Heart left ventricle (tissue), 13 donors: ENCODE measurements around the gene MRPS15.

Source experiments
- POLR2A ChIP-seq, 2 donors: fragments of 450-650 bp; IDR thresholded peaks; one replicate each; pipeline ENCODE4 v1.6.1; 2017; ENCODE audit warnings: antibody characterized with exemption in 2 of 2, mild to moderate bottlenecking in 2 of 2, moderate library complexity in 2 of 2
- TF ChIP-seq, protein P1 (sequence below), 12 donors: fragments of 200-600 bp; sonication (generic) in 4 of 12; IDR thresholded peaks; one replicate each; pipeline versions ENCODE4 v1.5.0 to v1.8.0; 2018 to 2022; ENCODE audit warnings: antibody characterized with exemption in 12 of 12, mild to moderate bottlenecking in 5 of 12
- donor health status: ischemic (EF 13 %, LVEDD 7.1; RV severe dilation, severe dysfunction).
- donor health status: DM: no; HTN: yes; CAD: no.
- donor health status: DM: no; HTN: no; CAD: no.
- donor health status: ischemic (EF 25% LVEDD 6.9; RV normal size, moderate dysfunction).
- donor health status: ischemic (EF 25% LVEDD 5.7; RV mildly dilated, moderate dysfunction).
- donor health status: ischemic (EF 35%, LVEDD 5.7; RV mildly dilated, moderate dysfunction).
- donor health status: nonischemic (EF 11% LVEDD 7.7; RV severe dilation, severe dysfunction).
- donor health status: DM: yes; HTN: yes; CAD: no.
- donor health status: PGD.
- donor health status: ischemic (EF 29% LVEDD 5.4; RV normal size, mild dysfunction).
- donor health status: nonischemic (EF 23%, LVEDD 6.1; RV moderate dilation, normal function).

DNA sequence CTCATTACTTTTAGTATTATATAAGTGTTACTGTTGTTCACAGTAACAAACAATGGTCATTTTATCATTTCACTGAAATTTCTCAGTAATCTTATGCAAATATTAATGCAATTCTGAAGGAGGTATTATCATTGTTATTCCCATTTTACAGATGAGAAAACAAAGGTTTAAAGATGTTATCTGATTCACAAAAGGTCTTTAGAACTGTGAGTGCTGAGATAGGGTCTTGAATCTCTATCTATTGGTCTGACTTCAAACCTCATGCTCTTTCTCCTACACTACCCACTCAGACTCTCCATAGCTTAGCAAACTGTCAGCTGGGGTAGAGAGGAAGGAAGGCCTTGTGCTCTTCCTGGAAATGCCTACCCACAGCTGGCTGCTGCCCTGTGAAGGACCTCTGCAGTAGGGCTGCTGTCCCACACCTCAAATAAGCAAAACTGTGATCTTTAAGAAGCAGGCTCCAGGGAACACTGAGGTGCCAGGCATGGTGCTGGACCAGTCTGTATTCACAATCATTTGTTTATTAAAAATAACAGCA is 7.7 kb downstream of the MRPS15 start:
- TF ChIP-seq POLR2A (IDR thresholded peaks at IDR 0.05) = no peak
- TF ChIP-seq, protein P1, sequence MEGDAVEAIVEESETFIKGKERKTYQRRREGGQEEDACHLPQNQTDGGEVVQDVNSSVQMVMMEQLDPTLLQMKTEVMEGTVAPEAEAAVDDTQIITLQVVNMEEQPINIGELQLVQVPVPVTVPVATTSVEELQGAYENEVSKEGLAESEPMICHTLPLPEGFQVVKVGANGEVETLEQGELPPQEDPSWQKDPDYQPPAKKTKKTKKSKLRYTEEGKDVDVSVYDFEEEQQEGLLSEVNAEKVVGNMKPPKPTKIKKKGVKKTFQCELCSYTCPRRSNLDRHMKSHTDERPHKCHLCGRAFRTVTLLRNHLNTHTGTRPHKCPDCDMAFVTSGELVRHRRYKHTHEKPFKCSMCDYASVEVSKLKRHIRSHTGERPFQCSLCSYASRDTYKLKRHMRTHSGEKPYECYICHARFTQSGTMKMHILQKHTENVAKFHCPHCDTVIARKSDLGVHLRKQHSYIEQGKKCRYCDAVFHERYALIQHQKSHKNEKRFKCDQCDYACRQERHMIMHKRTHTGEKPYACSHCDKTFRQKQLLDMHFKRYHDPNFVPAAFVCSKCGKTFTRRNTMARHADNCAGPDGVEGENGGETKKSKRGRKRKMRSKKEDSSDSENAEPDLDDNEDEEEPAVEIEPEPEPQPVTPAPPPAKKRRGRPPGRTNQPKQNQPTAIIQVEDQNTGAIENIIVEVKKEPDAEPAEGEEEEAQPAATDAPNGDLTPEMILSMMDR (IDR thresholded peaks at IDR 0.05) = no peak
